Smooth muscle cell (in vitro differentiated cells): ENCODE results near the gene CNOT8. TPM values are rescaled to one million over a fixed set of nuclear protein-coding genes. Genes with fewer than 3 reads are reported as not detected.

ENCODE experiments used
- DNase-seq: peaks from one replicate; lab custom pipeline; 2025; ENCODE audit not compliant: unreplicated experiment; lab: John Stamatoyannopoulos, UW
- H2AFZ ChIP-seq: fragments of 200-600 bp; sonication (generic); 2 replicates; pipeline ENCODE4 v1.6.0; 2016; ENCODE audit warnings: antibody characterized with exemption, low read depth, mild to moderate bottlenecking
- H3F3A ChIP-seq: fragments of 200-600 bp; sonication (generic); 2 replicates; pipeline ENCODE4 v1.6.0; 2017; ENCODE audit warnings: antibody characterized with exemption, low read depth
- H3K27ac ChIP-seq: fragments of 200-600 bp; sonication (generic); 2 replicates; pipeline ENCODE4 v1.5.1; 2016; ENCODE audit warnings: low read depth, mild to moderate bottlenecking
- H3K27me3 ChIP-seq: fragments of 200-600 bp; sonication (generic); 2 replicates; pipeline ENCODE4 v1.6.1; 2016; ENCODE audit warnings: low read depth, mild to moderate bottlenecking
- H3K36me3 ChIP-seq: fragments of 200-600 bp; sonication (generic); 2 replicates; pipeline ENCODE4 v1.5.1; 2016; ENCODE audit warnings: low read depth
- H3K4me1 ChIP-seq: fragments of 200-600 bp; sonication (generic); 2 replicates; pipeline ENCODE4 v1.5.1; 2016; ENCODE audit warnings: low read depth
- H3K4me2 ChIP-seq: fragments of 200-600 bp; sonication (generic); 2 replicates; pipeline ENCODE4 v1.6.0; 2016; ENCODE audit warnings: mild to moderate bottlenecking
- H3K4me3 ChIP-seq: fragments of 200-600 bp; sonication (generic); 2 replicates; pipeline ENCODE4 v1.5.1; 2016; ENCODE audit warnings: mild to moderate bottlenecking
- H3K79me2 ChIP-seq: fragments of 200-600 bp; sonication (generic); 2 replicates; pipeline ENCODE4 v1.6.0; 2016; ENCODE audit warnings: low read depth, mild to moderate bottlenecking
- H3K9ac ChIP-seq: fragments of 200-600 bp; sonication (generic); 2 replicates; pipeline ENCODE4 v1.6.0; 2016; ENCODE audit warnings: low read depth
- H3K9me3 ChIP-seq: fragments of 200-600 bp; sonication (generic); replicated peaks from 2 replicates; pipeline ENCODE4 v1.5.1; 2016; ENCODE audit warnings: low read depth
- H4K20me1 ChIP-seq: fragments of 200-600 bp; sonication (generic); 2 replicates; pipeline ENCODE4 v1.6.0; 2016; ENCODE audit warnings: low read depth
- WGBS: methylation state at CpG from one replicate; pipeline ENCODE4 v1.1.7; 2016; ENCODE audit warnings: low lambda C conversion rate; 5-methylcytosine and 5-hydroxymethylcytosine counted together
- polyA plus RNA-seq: library from polyadenylated mRNA; unstranded; fragments of >200 nt; fragmentation: Nextera tagmentation; extraction: Ambion mirVana; gene quantifications from 2 replicates; pipeline ENCODE4 v1.2.1, GENCODE V29; 2016
- total RNA-seq: library from RNA; depleted of rRNA; stranded (reverse); fragments of >200 nt; gene quantifications from 2 replicates; pipeline ENCODE4 v1.2.3, GENCODE V29; 2014
- TF ChIP-seq, protein P1 (sequence below): fragments of 200-600 bp; sonication (generic); IDR thresholded peaks from 2 replicates; pipeline ENCODE4 v1.5.1; 2017; ENCODE audit warnings: borderline replicate concordance, mild to moderate bottlenecking, antibody characterized with exemption; ENCODE audit not compliant: insufficient read depth, poor library complexity, severe bottlenecking

The CNOT8 gene
- total and polyA plus RNA-seq, 2 experiments from 2014 or later, result 54.9 to 76.4 TPM

GRCh38 chr5:154849791-154850201 is 8.6 kb upstream of the CNOT8 start:
- peaks cover 7% of the 10 kb centered on the region for H3K4me1 ChIP-seq
- H3K79me2 ChIP-seq, result no peaks in the 10 kb centered on the region
- WGBS, result 55% methylated on average over 2 of the region's 2 CpGs
- H3K4me3 ChIP-seq, result peak overlapping the region; percentile 37
- H3K27me3 ChIP-seq, result no peaks in the 10 kb centered on the region
- no peak for DNase-seq
- TF ChIP-seq, protein P1, sequence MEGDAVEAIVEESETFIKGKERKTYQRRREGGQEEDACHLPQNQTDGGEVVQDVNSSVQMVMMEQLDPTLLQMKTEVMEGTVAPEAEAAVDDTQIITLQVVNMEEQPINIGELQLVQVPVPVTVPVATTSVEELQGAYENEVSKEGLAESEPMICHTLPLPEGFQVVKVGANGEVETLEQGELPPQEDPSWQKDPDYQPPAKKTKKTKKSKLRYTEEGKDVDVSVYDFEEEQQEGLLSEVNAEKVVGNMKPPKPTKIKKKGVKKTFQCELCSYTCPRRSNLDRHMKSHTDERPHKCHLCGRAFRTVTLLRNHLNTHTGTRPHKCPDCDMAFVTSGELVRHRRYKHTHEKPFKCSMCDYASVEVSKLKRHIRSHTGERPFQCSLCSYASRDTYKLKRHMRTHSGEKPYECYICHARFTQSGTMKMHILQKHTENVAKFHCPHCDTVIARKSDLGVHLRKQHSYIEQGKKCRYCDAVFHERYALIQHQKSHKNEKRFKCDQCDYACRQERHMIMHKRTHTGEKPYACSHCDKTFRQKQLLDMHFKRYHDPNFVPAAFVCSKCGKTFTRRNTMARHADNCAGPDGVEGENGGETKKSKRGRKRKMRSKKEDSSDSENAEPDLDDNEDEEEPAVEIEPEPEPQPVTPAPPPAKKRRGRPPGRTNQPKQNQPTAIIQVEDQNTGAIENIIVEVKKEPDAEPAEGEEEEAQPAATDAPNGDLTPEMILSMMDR, result no peak
- H3K36me3 ChIP-seq, result no peaks in the 10 kb centered on the region
- no peak overlapping the region for H3K9ac ChIP-seq
- peaks cover 14% of the 10 kb centered on the region for H3F3A ChIP-seq
- no peaks in the 10 kb centered on the region for H4K20me1 ChIP-seq
- H2AFZ ChIP-seq, result no peak overlapping the region
- H3K27ac ChIP-seq, result peak overlapping the region; percentile 49
- H3K4me2 ChIP-seq, result peak overlapping the region; percentile 82
- H3K9me3 ChIP-seq, result no peaks in the 10 kb centered on the region

DNA sequence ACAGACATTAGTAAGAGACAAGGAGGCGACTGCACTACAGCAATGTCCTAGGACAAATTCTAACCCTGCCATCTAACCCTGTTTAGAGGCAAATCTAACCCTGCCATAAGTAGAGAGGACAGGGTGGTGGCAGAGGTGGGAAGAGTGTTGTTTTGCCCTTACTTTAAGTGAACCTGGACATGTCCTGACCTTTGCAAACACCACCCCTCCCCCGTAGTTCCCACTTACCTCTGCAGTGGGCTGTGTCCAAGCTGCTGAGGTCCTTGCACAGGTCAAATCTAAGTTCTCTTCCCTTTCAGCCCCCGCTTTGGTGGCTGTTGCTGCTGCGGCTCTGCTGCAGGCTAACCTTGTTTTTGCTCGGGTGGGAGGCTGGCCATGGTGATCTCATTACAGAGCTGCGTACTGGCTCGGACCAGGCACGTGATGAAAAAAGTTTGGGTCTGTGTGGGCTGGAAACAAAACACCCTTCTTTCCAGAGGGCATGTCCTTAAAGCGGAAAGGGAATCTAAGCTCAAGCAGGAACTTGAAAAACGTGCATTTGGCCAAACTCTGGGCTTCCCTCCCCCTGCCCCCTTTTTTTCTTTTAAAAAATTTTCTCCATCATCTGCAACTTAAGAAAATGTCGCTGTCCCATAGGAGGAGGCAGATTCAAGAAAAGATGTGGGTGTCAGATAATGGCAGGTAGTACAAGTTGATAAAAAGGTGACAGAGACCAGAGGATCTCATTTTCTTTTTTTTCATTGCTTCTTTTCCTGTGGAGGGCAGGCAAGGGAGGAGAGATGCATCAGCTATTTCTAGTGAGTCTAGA is 8.0 kb upstream of the CNOT8 start, which contains the start of gene FAXDC2:
Gene FAXDC2, minus strand, starts transcription at position 349 of the 808 bp plus-strand sequence. CDS start 12,425 bp downstream, outside the sequence.
- peaks cover 7% of the 10 kb centered on the region for H3K4me1 ChIP-seq
- H3K79me2 ChIP-seq, result no peaks in the 10 kb centered on the region
- no peaks in the 10 kb centered on the region for H3K36me3 ChIP-seq
- peak within 1 kb of the TSS; percentile 82 for H3K4me2 ChIP-seq
- peak within 1 kb of the TSS; percentile 37 for H3K4me3 ChIP-seq
- H3F3A ChIP-seq, result peaks cover 14% of the 10 kb centered on the region
- 12% methylated on average over 11 of the region's 11 CpGs for WGBS
- no peaks in the 10 kb centered on the region for H3K9me3 ChIP-seq
- H3K27ac ChIP-seq, result peak within 1 kb of the TSS; percentile 49
- peak; percentile 18 for DNase-seq
- H2AFZ ChIP-seq, result peak within 1 kb of the TSS; percentile 8
- no peak within 1 kb of the TSS for H3K9ac ChIP-seq
- TF ChIP-seq, protein P1, result no peak
- H3K27me3 ChIP-seq, result no peaks in the 10 kb centered on the region
- no peaks in the 10 kb centered on the region for H4K20me1 ChIP-seq

DNA sequence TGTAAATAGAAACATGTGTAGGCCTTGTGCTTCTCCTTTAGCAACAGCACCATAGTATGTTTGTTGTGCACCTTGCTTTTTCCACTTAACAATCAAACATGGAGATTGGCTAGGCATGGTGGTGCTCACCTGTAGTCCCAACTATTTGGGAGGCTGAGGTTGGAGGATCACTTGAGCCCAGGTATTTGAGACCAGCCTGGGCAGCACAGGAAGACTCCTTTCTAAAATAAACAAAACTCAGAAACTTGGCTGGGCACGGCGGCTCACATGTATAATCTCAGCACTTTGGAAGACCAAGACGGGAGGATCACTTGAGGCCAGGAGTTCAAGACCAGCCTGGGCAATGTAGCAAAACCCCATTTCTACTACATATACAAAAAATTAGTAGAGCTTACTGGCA is 7.1 kb upstream of the CNOT8 start:
- peaks cover 7% of the 10 kb centered on the region for H3K4me1 ChIP-seq
- TF ChIP-seq, protein P1, result no peak
- no peak overlapping the region for H3K4me3 ChIP-seq
- H3K27ac ChIP-seq, result no peak overlapping the region
- no peak overlapping the region for H3K9ac ChIP-seq
- no peak overlapping the region for H3K4me2 ChIP-seq
- H3K79me2 ChIP-seq, result no peaks in the 10 kb centered on the region
- H2AFZ ChIP-seq, result no peak overlapping the region
- peaks cover 14% of the 10 kb centered on the region for H3F3A ChIP-seq
- H3K9me3 ChIP-seq, result no peaks in the 10 kb centered on the region
- no peak for DNase-seq
- no peaks in the 10 kb centered on the region for H3K36me3 ChIP-seq
- WGBS, result 97% methylated on average over 3 of the region's 3 CpGs
- no peaks in the 10 kb centered on the region for H3K27me3 ChIP-seq
- H4K20me1 ChIP-seq, result no peaks in the 10 kb centered on the region
